Natural killer cell (primary cell): ENCODE results near the gene NR5A1. TPM values are rescaled to one million over a fixed set of nuclear protein-coding genes. Genes with fewer than 3 reads are reported as not detected.
A peak's percentile ranks its signal among the peaks of the same experiment; 100 is the strongest.

ENCODE experiments used
- ATAC-seq, 3 donors: fragments of 150-1000 bp in 2 of 3; fragments of 200-7000 bp in 1 of 3; cut with Tn5 transposase; 1 replicate in 1 of 3; 2 replicates in 2 of 3; pipeline ENCODE4 v1.10.0; 2021; ENCODE audit warnings: mild to moderate bottlenecking in 2 of 3, moderate library complexity in 2 of 3
- DNase-seq, 2 donors: peaks; one replicate each; pipeline versions ENCODE4 v3.0.0 to v3.0.0-alpha.2; 2013 to 2021; ENCODE audit warnings: mixed read lengths in 1 of 2
- H3K27ac ChIP-seq: one replicate; pipeline ENCODE4 v1.5.1; 2013; ENCODE audit warnings: mild to moderate bottlenecking, low read length
- H3K27me3 ChIP-seq: one replicate; pipeline ENCODE4 v1.6.1; 2013; ENCODE audit warnings: low read length; ENCODE audit not compliant: control insufficient read depth, insufficient read depth
- H3K36me3 ChIP-seq: one replicate; pipeline ENCODE4 v1.6.1; 2013; ENCODE audit warnings: low read length; ENCODE audit not compliant: control insufficient read depth, insufficient read depth
- H3K4me1 ChIP-seq: one replicate; pipeline ENCODE4 v1.6.1; 2013; ENCODE audit warnings: low read length; ENCODE audit not compliant: control insufficient read depth, insufficient read depth
- H3K4me3 ChIP-seq: one replicate; pipeline ENCODE4 v1.5.1; 2013; ENCODE audit warnings: low read length
- H3K9me3 ChIP-seq: one replicate; pipeline ENCODE4 v1.6.1; 2013; ENCODE audit warnings: low read length; ENCODE audit not compliant: control insufficient read depth, insufficient read depth
- H3K27ac Mint-ChIP-seq, 2 donors: one replicate each; pipeline ENCODE4 v1.8.0; 2022; ENCODE audit warnings: mild to moderate bottlenecking in 2 of 2, mixed read lengths in 2 of 2, moderate library complexity in 1 of 2
- H3K27me3 Mint-ChIP-seq, 2 donors: one replicate each; pipeline ENCODE4 v1.8.0; 2022; ENCODE audit warnings: low read depth in 2 of 2, mixed read lengths in 2 of 2
- H3K36me3 Mint-ChIP-seq: one replicate; pipeline ENCODE4 v1.8.0; 2022; ENCODE audit warnings: mixed read lengths
- H3K4me1 Mint-ChIP-seq, 2 donors: one replicate each; pipeline ENCODE4 v1.8.0; 2022; ENCODE audit warnings: mixed read lengths in 2 of 2
- H3K4me3 Mint-ChIP-seq: one replicate; pipeline ENCODE4 v1.8.0; 2022; ENCODE audit warnings: mild to moderate bottlenecking, moderate library complexity, mixed read lengths
- H3K9me3 Mint-ChIP-seq, 2 donors: one replicate each; pipeline ENCODE4 v1.8.0; 2022; ENCODE audit warnings: mixed read lengths in 2 of 2
- WGBS: methylation state at CpG from one replicate; pipeline ENCODE4 v1.1.7; 2013; ENCODE audit warnings: missing lambda C conversion rate; ENCODE audit not compliant: insufficient coverage; 5-methylcytosine and 5-hydroxymethylcytosine counted together
- intact Hi-C: fragments of 100-400 bp; cut with micrococcal nuclease; formaldehyde crosslinking; loops from one replicate; pipeline ENCODE4 v1.14.2; 2022
- total RNA-seq, 4 donors: library from RNA; stranded (reverse); fragments of 120-200 nt in 1 of 4; gene quantifications; one replicate each; pipeline versions ENCODE4 v1.2.3 to v1.2.4, GENCODE V29; 2013 to 2022
- TF ChIP-seq, protein P1 (sequence below): fragments of 200-600 bp; IDR thresholded peaks from one replicate; pipeline ENCODE4 v1.8.0; 2022; ENCODE audit warnings: antibody characterized with exemption

Gene NR5A1
- total RNA-seq, 3 donors from 2014 or later (not counting 1 experiment from before 2014, with no cell fraction given): not detected

DNA sequence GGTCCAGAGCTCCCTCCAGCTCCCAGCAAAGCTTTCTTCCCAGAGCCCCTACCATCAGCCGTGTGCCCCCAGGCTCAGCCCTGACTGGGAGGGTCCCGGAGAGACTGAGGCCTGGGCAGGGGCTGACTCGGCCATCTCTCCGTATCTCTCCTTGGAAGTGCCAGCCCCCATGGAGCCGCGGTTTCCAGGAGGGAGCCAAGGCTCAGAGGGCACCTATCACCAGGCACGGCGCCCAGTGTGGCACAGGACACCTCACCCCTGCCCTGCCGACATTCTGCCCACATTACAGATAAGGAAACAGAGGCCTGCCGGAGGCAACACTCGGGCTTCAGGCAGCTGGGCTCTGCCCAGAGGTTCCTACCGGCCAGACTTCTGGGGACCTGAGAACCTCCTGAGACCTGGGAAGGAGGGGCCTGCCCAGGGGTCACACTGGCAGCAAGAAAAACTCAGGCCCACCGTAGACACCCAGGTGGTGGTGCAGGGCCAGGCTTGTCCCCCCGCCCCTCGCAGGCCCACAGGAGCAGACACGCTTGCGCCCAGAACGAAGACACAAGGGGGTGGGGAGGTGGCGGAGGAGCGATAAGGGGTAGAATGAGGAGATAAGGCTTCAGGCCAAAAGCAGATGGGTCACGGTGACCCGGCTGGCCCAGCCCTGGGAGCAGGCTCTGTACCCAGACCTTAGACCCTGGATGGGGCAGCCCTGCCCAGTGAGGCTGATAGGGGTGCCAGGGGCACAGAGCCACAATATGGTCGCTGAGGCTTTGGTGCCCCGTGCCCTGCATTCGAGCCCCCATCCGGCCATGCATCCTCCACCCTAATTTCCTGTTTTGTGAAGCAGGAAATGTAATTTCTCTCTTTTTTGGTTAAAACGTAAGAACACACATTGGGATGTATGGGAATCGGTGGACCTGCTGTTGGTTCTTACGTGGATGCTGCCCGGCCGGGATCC, 11.8 kb downstream of the NR5A1 start:
- H3K27me3 Mint-ChIP-seq: peaks cover 0 to 4% of the 10 kb centered on the region in 2 donors
- 61% methylated on average over 31 of the region's 31 CpGs for WGBS
- H3K4me3 Mint-ChIP-seq: peak overlapping the region; percentile 75
- H3K27ac Mint-ChIP-seq: peak overlapping the region; percentile 63 to 76
- Histone ChIP-seq H3K4me3 (no peak overlapping the region), H3K9me3 (no peaks in the 10 kb centered on the region), H3K36me3 (no peaks in the 10 kb centered on the region), H3K27me3 (no peaks in the 10 kb centered on the region), H3K4me1 (peaks cover 23% of the 10 kb centered on the region), H3K27ac (no peak overlapping the region)
- peaks cover 11 to 22% of the 10 kb centered on the region in 2 donors for H3K4me1 Mint-ChIP-seq
- H3K36me3 Mint-ChIP-seq: no peaks in the 10 kb centered on the region
- ATAC-seq: peak in 1 of 3 donors; percentile 36
- TF ChIP-seq, protein P1, sequence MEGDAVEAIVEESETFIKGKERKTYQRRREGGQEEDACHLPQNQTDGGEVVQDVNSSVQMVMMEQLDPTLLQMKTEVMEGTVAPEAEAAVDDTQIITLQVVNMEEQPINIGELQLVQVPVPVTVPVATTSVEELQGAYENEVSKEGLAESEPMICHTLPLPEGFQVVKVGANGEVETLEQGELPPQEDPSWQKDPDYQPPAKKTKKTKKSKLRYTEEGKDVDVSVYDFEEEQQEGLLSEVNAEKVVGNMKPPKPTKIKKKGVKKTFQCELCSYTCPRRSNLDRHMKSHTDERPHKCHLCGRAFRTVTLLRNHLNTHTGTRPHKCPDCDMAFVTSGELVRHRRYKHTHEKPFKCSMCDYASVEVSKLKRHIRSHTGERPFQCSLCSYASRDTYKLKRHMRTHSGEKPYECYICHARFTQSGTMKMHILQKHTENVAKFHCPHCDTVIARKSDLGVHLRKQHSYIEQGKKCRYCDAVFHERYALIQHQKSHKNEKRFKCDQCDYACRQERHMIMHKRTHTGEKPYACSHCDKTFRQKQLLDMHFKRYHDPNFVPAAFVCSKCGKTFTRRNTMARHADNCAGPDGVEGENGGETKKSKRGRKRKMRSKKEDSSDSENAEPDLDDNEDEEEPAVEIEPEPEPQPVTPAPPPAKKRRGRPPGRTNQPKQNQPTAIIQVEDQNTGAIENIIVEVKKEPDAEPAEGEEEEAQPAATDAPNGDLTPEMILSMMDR: no peak
- DNase-seq: no peak
- intact Hi-C loops: no loop called here
- no peaks in the 10 kb centered on the region for H3K9me3 Mint-ChIP-seq

GRCh38 chr9:124493794-124494479, 13.3 kb downstream of the NR5A1 start:
- no peak overlapping the region for H3K4me3 ChIP-seq

GRCh38 chr9:124493218-124493617, 14.0 kb downstream of the NR5A1 start:
- TF ChIP-seq, protein P1: no peak
- 83% methylated on average over 4 of the region's 4 CpGs for WGBS
- Mint-ChIP-seq H3K4me3 (no peak overlapping the region), H3K9me3 (no peaks in the 10 kb centered on the region), H3K27ac (no peak overlapping the region), H3K36me3 (no peaks in the 10 kb centered on the region), H3K27me3 (no peaks in the 10 kb centered on the region), H3K4me1 (peaks cover 11 to 22% of the 10 kb centered on the region in 2 donors)
- no peaks in the 10 kb centered on the region for H3K9me3 ChIP-seq
- peaks cover 23% of the 10 kb centered on the region for H3K4me1 ChIP-seq
- DNase-seq (no peak), ATAC-seq (no peak)
- no peak overlapping the region for H3K4me3 ChIP-seq
- no peak overlapping the region for H3K27ac ChIP-seq
- no peaks in the 10 kb centered on the region for H3K36me3 ChIP-seq
- intact Hi-C loops: no loop called here
- H3K27me3 ChIP-seq: no peaks in the 10 kb centered on the region

More at GRCh38 chr9:124493794-124494479, 13.3 kb downstream of the NR5A1 start:
- Mint-ChIP-seq H3K9me3 (no peaks in the 10 kb centered on the region), H3K4me3 (no peak overlapping the region), H3K36me3 (no peaks in the 10 kb centered on the region), H3K4me1 (peaks cover 11 to 22% of the 10 kb centered on the region in 2 donors), H3K27ac (no peak overlapping the region), H3K27me3 (no peaks in the 10 kb centered on the region)
- intact Hi-C loops: no loop called here
- H3K27ac ChIP-seq: no peak overlapping the region
- no peaks in the 10 kb centered on the region for H3K36me3 ChIP-seq
- ATAC-seq (no peak), DNase-seq (no peak)
- WGBS: 83% methylated on average over 18 of the region's 18 CpGs
- peaks cover 23% of the 10 kb centered on the region for H3K4me1 ChIP-seq
- H3K27me3 ChIP-seq: no peaks in the 10 kb centered on the region
- TF ChIP-seq, protein P1: no peak
- H3K9me3 ChIP-seq: no peaks in the 10 kb centered on the region
